ENCODE data around the gene TSPO. TPM values are rescaled to one million over a fixed set of nuclear protein-coding genes. Genes with fewer than 3 reads are reported as not detected.

The TSPO gene
- total RNA-seq, 1 donor from 2014 or later, result 294 TPM

DNA sequence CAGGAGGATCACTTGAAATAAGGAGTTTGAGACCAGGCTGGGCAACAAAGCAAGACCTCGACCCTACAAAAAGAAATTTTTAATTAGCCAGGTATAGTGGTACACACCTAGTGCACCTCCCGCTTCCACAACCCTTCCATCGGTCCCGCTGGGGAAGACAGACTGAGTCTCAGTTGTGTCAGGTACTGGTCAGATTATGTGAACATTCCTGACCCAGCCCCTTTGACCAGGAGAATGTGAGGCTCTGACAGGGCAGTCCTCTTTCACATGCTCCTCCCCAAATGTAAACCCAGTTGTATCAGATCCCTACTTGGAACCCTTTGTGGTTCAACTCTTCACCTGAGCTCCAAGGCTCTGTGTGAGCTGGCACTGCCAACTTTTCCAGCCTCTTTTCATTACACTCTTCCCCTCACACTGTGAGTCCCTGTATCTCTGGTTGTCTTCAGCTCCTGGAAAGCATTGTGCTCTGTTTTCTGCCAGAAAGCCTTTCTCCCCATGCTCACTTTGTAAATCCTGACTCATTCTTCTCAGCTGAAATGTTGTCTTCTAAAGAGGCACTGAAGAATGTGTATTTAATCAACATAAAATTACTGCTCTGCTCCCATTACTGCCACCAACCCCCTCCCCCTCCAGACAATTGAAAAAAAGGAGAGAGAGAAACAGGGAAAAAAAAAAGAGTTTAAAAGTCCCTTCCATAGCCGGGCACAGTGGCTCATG lies 37.6 kb downstream of the TSPO start:
- ATAC-seq (no peak), DNase-seq (no peak)
- no peaks in the 10 kb centered on the region for H3K36me3 ChIP-seq
- peaks cover 19% of the 10 kb centered on the region for H3K4me1 ChIP-seq
- no peak overlapping the region for H3K27ac ChIP-seq
- H3K27me3 ChIP-seq (ENCODE audit: low read depth), result no peaks in the 10 kb centered on the region
- H3K9me3 ChIP-seq, result no peaks in the 10 kb centered on the region
- TF ChIP-seq, protein P1, sequence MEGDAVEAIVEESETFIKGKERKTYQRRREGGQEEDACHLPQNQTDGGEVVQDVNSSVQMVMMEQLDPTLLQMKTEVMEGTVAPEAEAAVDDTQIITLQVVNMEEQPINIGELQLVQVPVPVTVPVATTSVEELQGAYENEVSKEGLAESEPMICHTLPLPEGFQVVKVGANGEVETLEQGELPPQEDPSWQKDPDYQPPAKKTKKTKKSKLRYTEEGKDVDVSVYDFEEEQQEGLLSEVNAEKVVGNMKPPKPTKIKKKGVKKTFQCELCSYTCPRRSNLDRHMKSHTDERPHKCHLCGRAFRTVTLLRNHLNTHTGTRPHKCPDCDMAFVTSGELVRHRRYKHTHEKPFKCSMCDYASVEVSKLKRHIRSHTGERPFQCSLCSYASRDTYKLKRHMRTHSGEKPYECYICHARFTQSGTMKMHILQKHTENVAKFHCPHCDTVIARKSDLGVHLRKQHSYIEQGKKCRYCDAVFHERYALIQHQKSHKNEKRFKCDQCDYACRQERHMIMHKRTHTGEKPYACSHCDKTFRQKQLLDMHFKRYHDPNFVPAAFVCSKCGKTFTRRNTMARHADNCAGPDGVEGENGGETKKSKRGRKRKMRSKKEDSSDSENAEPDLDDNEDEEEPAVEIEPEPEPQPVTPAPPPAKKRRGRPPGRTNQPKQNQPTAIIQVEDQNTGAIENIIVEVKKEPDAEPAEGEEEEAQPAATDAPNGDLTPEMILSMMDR (IDR thresholded peaks at IDR 0.05), result no peak
- H3K4me3 ChIP-seq, result no peak overlapping the region
- intact Hi-C loops (cut with DNase I), result no loop called here

- peaks cover 5% of the 10 kb centered on the region for H3K4me1 ChIP-seq
- H3K27me3 ChIP-seq (ENCODE audit: low read depth), result no peaks in the 10 kb centered on the region
- no peak for DNase-seq
- no peaks in the 10 kb centered on the region for H3K9me3 ChIP-seq
- TF ChIP-seq, protein P1 (IDR thresholded peaks at IDR 0.05), result no peak
- no peak overlapping the region for H3K27ac ChIP-seq
- no peak overlapping the region for H3K4me3 ChIP-seq
- no peaks in the 10 kb centered on the region for H3K36me3 ChIP-seq
- ATAC-seq, result no peak
- intact Hi-C loops (cut with DNase I), result no loop called here
Observed at GRCh38 chr22:43191831-43192230, 40.5 kb downstream of the TSPO start.

DNA sequence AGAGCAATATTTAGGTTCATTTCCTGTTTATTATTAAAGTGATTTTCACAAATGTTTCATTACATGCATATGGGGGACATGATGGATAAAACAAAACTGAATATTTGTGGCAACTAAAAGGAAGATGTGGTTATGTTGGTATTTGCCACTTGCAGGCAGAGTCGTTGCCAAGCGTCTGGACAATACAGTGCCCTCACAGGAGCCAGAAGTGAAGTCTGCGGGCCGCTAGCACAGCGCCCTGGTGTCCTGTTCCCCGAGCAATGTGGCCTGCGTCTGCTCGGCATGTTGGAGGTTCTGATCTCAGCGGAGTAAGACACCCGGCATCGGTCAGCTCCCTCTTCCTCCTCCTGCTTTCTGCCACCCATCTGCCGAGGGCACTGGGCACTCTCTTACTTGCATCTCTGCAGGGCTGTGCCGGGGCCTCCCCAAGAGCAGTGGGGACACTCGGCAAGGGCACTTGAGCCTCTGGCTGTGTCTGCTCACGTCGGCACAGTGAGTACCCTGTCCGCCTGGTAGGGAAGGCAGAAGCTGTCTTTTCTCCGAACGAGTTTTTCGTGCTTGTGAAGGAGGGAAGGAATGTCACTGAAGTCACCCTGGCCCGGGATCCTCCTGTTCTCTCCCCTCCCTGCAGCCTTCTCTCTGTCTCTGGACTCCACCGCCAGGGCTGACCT lies 46.0 kb downstream of the TSPO start:
- Histone ChIP-seq H3K4me1 (no peaks in the 10 kb centered on the region), H3K36me3 (no peaks in the 10 kb centered on the region), H3K9me3 (no peaks in the 10 kb centered on the region), H3K27ac (no peak overlapping the region), H3K27me3 (ENCODE audit: low read depth) (peaks cover 3% of the 10 kb centered on the region), H3K4me3 (no peak overlapping the region)
- intact Hi-C loops (cut with DNase I), result no loop called here
- DNase-seq (no peak), ATAC-seq (peak; percentile 34 to 47)
- TF ChIP-seq, protein P1 (IDR thresholded peaks at IDR 0.05), result no peak

DNA sequence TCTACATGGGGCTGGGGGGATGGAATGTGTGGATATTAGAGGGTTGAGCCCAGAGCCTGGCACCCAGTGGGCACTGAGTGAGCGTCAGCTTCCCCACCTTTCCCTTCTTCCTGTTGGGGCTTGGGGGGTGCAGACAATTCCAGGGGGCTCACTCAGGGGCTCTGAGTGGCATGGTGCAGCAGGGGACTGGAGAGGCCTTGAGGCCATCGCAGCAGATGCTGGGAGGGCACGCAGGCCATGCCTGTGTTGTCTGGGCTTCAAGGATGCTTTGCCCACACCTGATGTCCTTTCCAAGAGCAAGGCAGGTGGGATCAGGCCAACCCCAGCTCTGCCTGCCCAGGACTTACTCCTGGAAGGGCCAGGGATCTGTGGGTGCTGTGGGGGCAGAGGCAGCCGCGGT lies 46.8 kb downstream of the TSPO start:
- peaks cover 3% of the 10 kb centered on the region for H3K27me3 ChIP-seq (ENCODE audit: low read depth)
- intact Hi-C loops (cut with DNase I), result no loop called here

DNA sequence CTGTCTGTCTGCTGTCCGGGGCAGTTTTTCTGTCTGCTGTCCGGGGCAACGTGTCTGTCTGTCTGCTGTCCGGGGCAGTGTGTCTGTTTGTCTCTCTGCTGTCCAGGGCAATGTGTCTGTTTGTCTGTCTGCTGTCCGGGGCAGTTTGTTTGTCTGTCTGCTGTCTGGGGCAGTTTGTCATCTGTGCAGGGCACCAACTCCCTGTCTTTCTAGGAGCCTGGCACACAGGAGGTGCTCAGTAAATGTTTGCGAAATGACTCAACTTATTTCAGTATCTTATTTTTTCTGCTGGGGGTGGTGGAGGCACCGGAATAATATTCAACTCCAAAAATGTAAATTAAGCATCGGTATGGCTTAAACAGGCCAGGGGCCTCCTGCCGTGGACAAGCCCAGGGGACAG lies 47.6 kb downstream of the TSPO start:
- intact Hi-C loops (cut with DNase I), result no loop called here
- Histone ChIP-seq H3K4me1 (no peaks in the 10 kb centered on the region), H3K9me3 (no peaks in the 10 kb centered on the region), H3K27ac (no peak overlapping the region), H3K4me3 (no peak overlapping the region), H3K27me3 (ENCODE audit: low read depth) (peaks cover 3% of the 10 kb centered on the region), H3K36me3 (no peaks in the 10 kb centered on the region)
- ATAC-seq (no peak), DNase-seq (no peak)
- TF ChIP-seq, protein P1 (IDR thresholded peaks at IDR 0.05), result no peak

More for the DNA sequence above, 46.8 kb downstream of the TSPO start:
- Histone ChIP-seq H3K9me3 (no peaks in the 10 kb centered on the region), H3K4me1 (no peaks in the 10 kb centered on the region), H3K27ac (no peak overlapping the region), H3K36me3 (no peaks in the 10 kb centered on the region), H3K4me3 (no peak overlapping the region)
- DNase-seq, result no peak
- no peak for ATAC-seq
- TF ChIP-seq, protein P1 (IDR thresholded peaks at IDR 0.05), result no peak
